ENCODE results near the gene ENOPH1.
"Not testable (repeated sequence)": the region's sequence is repeated elsewhere in the genome, so short reads cannot be mapped to it uniquely, and the experiment has no call there.

The ENOPH1 gene

GRCh38 chr4:82473621-82474164, 43.3 kb downstream of the ENOPH1 start:
- FAIRE-seq = no peak

GRCh38 chr4:82475931-82476330, 45.5 kb downstream of the ENOPH1 start:
- not testable (repeated sequence) for FAIRE-seq

- FAIRE-seq = not testable (repeated sequence)
Observed at GRCh38 chr4:82477469-82477868, 47.1 kb downstream of the ENOPH1 start.

- no peak for FAIRE-seq
Observed at GRCh38 chr4:82479562-82479961, 49.2 kb downstream of the ENOPH1 start.

- FAIRE-seq = no peak
Observed at GRCh38 chr4:82480771-82481505, 50.5 kb downstream of the ENOPH1 start.

- no peak for FAIRE-seq
Observed at GRCh38 chr4:82481506-82481840, 51.1 kb downstream of the ENOPH1 start.

GRCh38 chr4:82482387-82482786, 52.0 kb downstream of the ENOPH1 start:
- FAIRE-seq = no peak

- FAIRE-seq = no peak
Observed at GRCh38 chr4:82484996-82485783, 54.8 kb downstream of the ENOPH1 start.

GRCh38 chr4:82489076-82489475, 58.7 kb downstream of the ENOPH1 start:
- no peak for FAIRE-seq

- FAIRE-seq = no peak
Observed at GRCh38 chr4:82489987-82490386, 59.6 kb downstream of the ENOPH1 start.

- FAIRE-seq = no peak
Observed at GRCh38 chr4:82491251-82491960, 61.0 kb downstream of the ENOPH1 start.

- FAIRE-seq = no peak
Observed at GRCh38 chr4:82493721-82494425, 63.5 kb downstream of the ENOPH1 start.

- no peak for FAIRE-seq
Observed at GRCh38 chr4:82495666-82496065, 65.3 kb downstream of the ENOPH1 start.

- no peak for FAIRE-seq
Observed at GRCh38 chr4:82496349-82496748, 66.0 kb downstream of the ENOPH1 start.

- FAIRE-seq = no peak
Observed at GRCh38 chr4:82499738-82500434, 69.5 kb downstream of the ENOPH1 start.

- no peak for FAIRE-seq
Observed at GRCh38 chr4:82500435-82501153, 70.2 kb downstream of the ENOPH1 start.

- no peak for FAIRE-seq
Observed at GRCh38 chr4:82501154-82501442, 70.7 kb downstream of the ENOPH1 start.

- no peak for FAIRE-seq
Observed at GRCh38 chr4:82508011-82508410, 77.6 kb downstream of the ENOPH1 start.

GRCh38 chr4:82508806-82509428, 78.5 kb downstream of the ENOPH1 start:
- no peak for FAIRE-seq

GRCh38 chr4:82510216-82510615, 79.8 kb downstream of the ENOPH1 start:
- no peak for FAIRE-seq

All from colon (tissue), 2 donors.